Prostate gland (tissue), 2 donors: Measurements from ENCODE around the gene SUN2.

Experiments
- POLR2A ChIP-seq: fragments of 450-650 bp; IDR thresholded peaks from one replicate; pipeline ENCODE4 v1.6.1; 2016; ENCODE audit warnings: antibody characterized with exemption, mild to moderate bottlenecking
- TF ChIP-seq, protein P1 (sequence below), 4 experiments: fragments of 200-600 bp in 2 of 4; fragments of 450-650 bp in 2 of 4; sonication (generic) in 2 of 4; IDR thresholded peaks; 1 replicate in 3 of 4; 2 replicates in 1 of 4; pipeline ENCODE4 v1.5.1; 2016 to 2019; ENCODE audit warnings: antibody characterized with exemption in 4 of 4, mild to moderate bottlenecking in 2 of 4, moderate library complexity in 2 of 4

DNA sequence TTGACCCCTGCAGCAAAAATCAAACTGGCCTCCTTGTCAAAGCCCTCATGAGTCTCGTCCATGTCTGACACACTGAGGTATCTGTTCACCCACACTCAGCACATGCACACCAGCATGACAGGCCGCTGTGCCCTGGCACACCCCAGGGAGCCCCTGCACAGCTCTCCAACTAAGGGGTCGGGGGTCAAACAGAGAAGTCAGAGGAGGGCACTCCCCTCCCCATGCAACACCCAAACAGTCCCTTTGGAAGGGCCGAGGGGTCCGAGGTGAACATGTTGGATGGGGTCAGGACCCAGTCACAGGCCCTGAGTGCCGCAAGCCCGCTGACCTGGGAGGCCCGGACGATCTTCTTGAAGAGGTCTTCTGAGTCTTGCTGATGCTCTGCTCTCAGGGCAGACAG is 14.6 kb downstream of the SUN2 start:
- TF ChIP-seq, protein P1, sequence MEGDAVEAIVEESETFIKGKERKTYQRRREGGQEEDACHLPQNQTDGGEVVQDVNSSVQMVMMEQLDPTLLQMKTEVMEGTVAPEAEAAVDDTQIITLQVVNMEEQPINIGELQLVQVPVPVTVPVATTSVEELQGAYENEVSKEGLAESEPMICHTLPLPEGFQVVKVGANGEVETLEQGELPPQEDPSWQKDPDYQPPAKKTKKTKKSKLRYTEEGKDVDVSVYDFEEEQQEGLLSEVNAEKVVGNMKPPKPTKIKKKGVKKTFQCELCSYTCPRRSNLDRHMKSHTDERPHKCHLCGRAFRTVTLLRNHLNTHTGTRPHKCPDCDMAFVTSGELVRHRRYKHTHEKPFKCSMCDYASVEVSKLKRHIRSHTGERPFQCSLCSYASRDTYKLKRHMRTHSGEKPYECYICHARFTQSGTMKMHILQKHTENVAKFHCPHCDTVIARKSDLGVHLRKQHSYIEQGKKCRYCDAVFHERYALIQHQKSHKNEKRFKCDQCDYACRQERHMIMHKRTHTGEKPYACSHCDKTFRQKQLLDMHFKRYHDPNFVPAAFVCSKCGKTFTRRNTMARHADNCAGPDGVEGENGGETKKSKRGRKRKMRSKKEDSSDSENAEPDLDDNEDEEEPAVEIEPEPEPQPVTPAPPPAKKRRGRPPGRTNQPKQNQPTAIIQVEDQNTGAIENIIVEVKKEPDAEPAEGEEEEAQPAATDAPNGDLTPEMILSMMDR (IDR thresholded peaks at IDR 0.05): no peak
- TF ChIP-seq POLR2A: no peak
